ENCODE measurements around the gene BCAT1.

- TF ChIP-seq EZH2 (IDR thresholded peaks at IDR 0.05; ENCODE audit: borderline replicate concordance): no peak
- no peak for TF ChIP-seq CTCF (IDR thresholded peaks at IDR 0.05; ENCODE audit: poor library complexity)
These were observed 47.9 kb upstream of the BCAT1 start for GRCh38 chr12:24996820-24997219.

Data from hepatocyte (in vitro differentiated cells).